ENCODE results near the gene IGFBPL1.
"Not testable (repeated sequence)": the region's sequence is repeated elsewhere in the genome, so short reads cannot be mapped to it uniquely, and the experiment has no call there.

IGFBPL1 gene

GRCh38 chr9:38423973-38424843 lies at the start of gene IGFBPL1:
TSS of gene IGFBPL1 (minus strand) at chr9:38424454. CDS start at chr9:38424424, 30 bp downstream.
- in situ Hi-C loops (cut with HindIII; ENCODE audit: low sequenced_read_pairs): no loop called here

GRCh38 chr9:38472583-38473249 lies 48.5 kb upstream of the IGFBPL1 start:
- in situ Hi-C loops (cut with HindIII; ENCODE audit: low sequenced_read_pairs): not testable (repeated sequence)

GRCh38 chr9:38467404-38467803 lies 43.1 kb upstream of the IGFBPL1 start:
- in situ Hi-C loops (cut with HindIII; ENCODE audit: low sequenced_read_pairs): no loop called here

- in situ Hi-C loops (cut with HindIII; ENCODE audit: low sequenced_read_pairs): no loop called here
Observed at GRCh38 chr9:38453835-38454234, 29.6 kb upstream of the IGFBPL1 start.

GRCh38 chr9:38451162-38451561 lies 26.9 kb upstream of the IGFBPL1 start:
- in situ Hi-C loops (cut with HindIII; ENCODE audit: low sequenced_read_pairs): no loop called here

GRCh38 chr9:38447703-38448102 lies 23.4 kb upstream of the IGFBPL1 start:
- in situ Hi-C loops (cut with HindIII; ENCODE audit: low sequenced_read_pairs): no loop called here

- in situ Hi-C loops (cut with HindIII; ENCODE audit: low sequenced_read_pairs): no loop called here
Observed at GRCh38 chr9:38445154-38446043, 21.1 kb upstream of the IGFBPL1 start.

GRCh38 chr9:38443597-38443996 lies 19.3 kb upstream of the IGFBPL1 start:
- in situ Hi-C loops (cut with HindIII; ENCODE audit: low sequenced_read_pairs): no loop called here

GRCh38 chr9:38443181-38443580 lies 18.9 kb upstream of the IGFBPL1 start:
- in situ Hi-C loops (cut with HindIII; ENCODE audit: low sequenced_read_pairs): no loop called here

- in situ Hi-C loops (cut with HindIII; ENCODE audit: low sequenced_read_pairs): no loop called here
Observed at GRCh38 chr9:38442473-38443096, 18.3 kb upstream of the IGFBPL1 start.

- in situ Hi-C loops (cut with HindIII; ENCODE audit: low sequenced_read_pairs): no loop called here
Observed at GRCh38 chr9:38441347-38442085, 17.3 kb upstream of the IGFBPL1 start.

- in situ Hi-C loops (cut with HindIII; ENCODE audit: low sequenced_read_pairs): no loop called here
Observed at GRCh38 chr9:38440516-38440915, 16.3 kb upstream of the IGFBPL1 start.

GRCh38 chr9:38439916-38440301 lies 15.7 kb upstream of the IGFBPL1 start:
- in situ Hi-C loops (cut with HindIII; ENCODE audit: low sequenced_read_pairs): no loop called here

GRCh38 chr9:38439291-38439915 lies 15.1 kb upstream of the IGFBPL1 start:
- in situ Hi-C loops (cut with HindIII; ENCODE audit: low sequenced_read_pairs): no loop called here

GRCh38 chr9:38437193-38437823 lies 13.1 kb upstream of the IGFBPL1 start:
- in situ Hi-C loops (cut with HindIII; ENCODE audit: low sequenced_read_pairs): no loop called here

- in situ Hi-C loops (cut with HindIII; ENCODE audit: low sequenced_read_pairs): no loop called here
Observed at GRCh38 chr9:38436708-38437107, 12.5 kb upstream of the IGFBPL1 start.

- in situ Hi-C loops (cut with HindIII; ENCODE audit: low sequenced_read_pairs): no loop called here
Observed at GRCh38 chr9:38435521-38435920, 11.3 kb upstream of the IGFBPL1 start.

GRCh38 chr9:38434853-38435252 lies 10.6 kb upstream of the IGFBPL1 start:
- in situ Hi-C loops (cut with HindIII; ENCODE audit: low sequenced_read_pairs): no loop called here

- in situ Hi-C loops (cut with HindIII; ENCODE audit: low sequenced_read_pairs): no loop called here
Observed at GRCh38 chr9:38434365-38434764, 10.1 kb upstream of the IGFBPL1 start.
